C4-2B (cell line): ENCODE data around the gene NRIP1.

Experiments
- H3K27ac ChIP-seq: fragments of 450-650 bp; 2 replicates; pipeline ENCODE4 v1.5.1; 2017
- ZFX ChIP-seq: fragments of 450-650 bp; IDR thresholded peaks from 2 replicates; pipeline ENCODE4 v1.6.1; 2017
- TF ChIP-seq, protein P1 (sequence below): fragments of 450-650 bp; conservative IDR thresholded peaks from 2 replicates; pipeline ENCODE4 v1.5.1; 2017; ENCODE audit warnings: mild to moderate bottlenecking

The NRIP1 gene

GRCh38 chr21:14995695-14996490 lies 68.9 kb downstream of the NRIP1 start:
- no peak overlapping the region for H3K27ac ChIP-seq
- TF ChIP-seq ZFX: no peak
- TF ChIP-seq, protein P1, sequence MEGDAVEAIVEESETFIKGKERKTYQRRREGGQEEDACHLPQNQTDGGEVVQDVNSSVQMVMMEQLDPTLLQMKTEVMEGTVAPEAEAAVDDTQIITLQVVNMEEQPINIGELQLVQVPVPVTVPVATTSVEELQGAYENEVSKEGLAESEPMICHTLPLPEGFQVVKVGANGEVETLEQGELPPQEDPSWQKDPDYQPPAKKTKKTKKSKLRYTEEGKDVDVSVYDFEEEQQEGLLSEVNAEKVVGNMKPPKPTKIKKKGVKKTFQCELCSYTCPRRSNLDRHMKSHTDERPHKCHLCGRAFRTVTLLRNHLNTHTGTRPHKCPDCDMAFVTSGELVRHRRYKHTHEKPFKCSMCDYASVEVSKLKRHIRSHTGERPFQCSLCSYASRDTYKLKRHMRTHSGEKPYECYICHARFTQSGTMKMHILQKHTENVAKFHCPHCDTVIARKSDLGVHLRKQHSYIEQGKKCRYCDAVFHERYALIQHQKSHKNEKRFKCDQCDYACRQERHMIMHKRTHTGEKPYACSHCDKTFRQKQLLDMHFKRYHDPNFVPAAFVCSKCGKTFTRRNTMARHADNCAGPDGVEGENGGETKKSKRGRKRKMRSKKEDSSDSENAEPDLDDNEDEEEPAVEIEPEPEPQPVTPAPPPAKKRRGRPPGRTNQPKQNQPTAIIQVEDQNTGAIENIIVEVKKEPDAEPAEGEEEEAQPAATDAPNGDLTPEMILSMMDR: no peak

DNA sequence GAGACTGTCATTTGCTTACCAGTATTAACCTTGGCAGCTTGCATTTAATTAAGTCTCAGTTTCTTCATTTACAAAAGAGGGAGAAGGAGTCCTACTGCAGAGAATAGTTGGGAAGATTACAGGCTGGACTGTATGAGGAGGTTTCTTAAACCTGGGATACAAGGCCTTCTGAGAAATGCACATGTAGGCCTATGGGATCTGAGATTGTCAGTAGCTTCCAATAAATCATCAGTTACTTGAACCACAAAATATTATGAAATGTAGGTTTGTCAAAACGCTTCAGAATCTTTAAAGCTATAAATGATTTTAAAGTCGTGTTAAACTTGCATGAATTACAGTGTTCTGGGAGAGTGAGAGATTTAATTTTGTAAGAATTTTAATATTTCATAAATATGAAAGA lies 69.6 kb downstream of the NRIP1 start:
- TF ChIP-seq, protein P1: no peak
- no peak for TF ChIP-seq ZFX

DNA sequence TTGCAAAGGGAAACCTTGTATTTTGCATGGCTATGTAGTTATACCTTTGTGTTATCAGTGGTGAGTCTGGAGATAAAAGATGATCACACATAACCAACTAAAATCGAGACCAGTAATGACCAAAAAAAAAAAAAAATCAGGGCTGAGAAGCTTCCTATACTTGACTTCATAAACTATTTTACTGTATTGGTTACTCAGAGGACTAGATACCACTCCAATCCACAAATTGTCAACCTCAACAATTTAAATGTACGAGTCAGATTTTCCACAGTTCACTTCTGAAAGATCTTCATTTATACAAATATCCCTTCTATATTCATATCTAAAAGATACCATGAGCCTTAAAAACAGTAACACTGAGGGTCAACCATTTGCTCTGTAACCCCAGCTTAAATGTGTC lies 71.7 kb downstream of the NRIP1 start:
- no peak overlapping the region for H3K27ac ChIP-seq
- TF ChIP-seq, protein P1: no peak
- TF ChIP-seq ZFX: no peak

More for the DNA sequence above, 69.6 kb downstream of the NRIP1 start:
- H3K27ac ChIP-seq: no peak overlapping the region

DNA sequence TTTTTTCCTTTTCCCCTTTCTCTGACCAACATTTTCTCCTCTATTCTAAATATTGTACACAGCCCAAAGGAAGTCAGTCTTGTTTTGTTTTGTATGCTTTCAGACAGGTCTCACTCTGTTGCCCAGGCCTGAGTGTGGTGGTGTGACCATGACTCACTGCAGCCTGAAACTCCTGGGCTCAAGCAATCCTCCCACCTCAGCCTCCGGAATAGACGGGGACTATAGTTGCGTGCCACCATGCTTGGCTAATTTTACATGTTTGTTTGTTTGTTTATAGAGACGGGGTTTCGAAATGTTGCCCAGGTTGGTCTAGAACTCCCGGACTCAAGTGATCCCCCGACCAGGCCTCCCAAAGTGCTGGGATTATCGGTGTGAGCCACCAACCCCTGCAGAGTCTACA lies 72.8 kb downstream of the NRIP1 start:
- H3K27ac ChIP-seq: no peak overlapping the region
- no peak for TF ChIP-seq ZFX
- TF ChIP-seq, protein P1: no peak

DNA sequence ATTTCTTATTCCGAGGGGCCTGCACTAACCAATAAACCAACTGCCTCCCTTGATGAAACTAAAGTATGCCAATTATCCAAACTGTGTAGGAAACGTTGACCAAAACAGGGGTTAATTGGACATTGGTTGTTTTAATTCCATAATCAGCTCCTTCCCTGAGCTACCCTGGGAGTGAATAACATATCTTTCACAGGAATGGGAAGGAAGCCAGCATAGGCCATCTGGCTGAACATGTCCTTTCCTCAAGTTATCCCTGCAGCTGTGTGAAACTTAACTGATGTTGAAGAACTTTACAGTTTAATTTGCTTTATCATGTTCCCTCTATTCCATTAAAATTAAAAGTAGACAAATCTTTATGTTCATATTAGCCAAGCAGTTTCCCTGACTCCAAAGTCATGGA lies 75.4 kb downstream of the NRIP1 start:
- no peak overlapping the region for H3K27ac ChIP-seq
- TF ChIP-seq ZFX: no peak
- TF ChIP-seq, protein P1: no peak

DNA sequence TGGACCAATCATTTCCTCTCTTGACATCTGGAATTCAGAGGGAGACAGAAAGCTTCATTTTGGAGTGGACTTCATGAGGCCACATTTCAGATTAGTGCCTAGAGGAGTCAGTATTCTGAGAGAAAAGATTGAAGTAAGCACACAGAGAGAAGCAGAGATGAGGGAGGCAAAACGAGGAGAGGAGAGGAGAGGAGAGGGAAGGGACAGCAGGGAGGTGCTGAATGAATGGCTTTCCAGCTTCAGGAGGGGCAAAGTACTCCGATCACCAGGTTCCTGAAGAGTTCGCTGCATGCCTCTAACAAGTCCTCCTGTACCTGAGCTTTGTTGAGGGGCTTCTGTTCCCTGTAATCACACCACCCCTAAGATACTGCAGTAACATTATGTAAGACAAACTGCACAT lies 76.0 kb downstream of the NRIP1 start:
- no peak for TF ChIP-seq ZFX
- TF ChIP-seq, protein P1: no peak

DNA sequence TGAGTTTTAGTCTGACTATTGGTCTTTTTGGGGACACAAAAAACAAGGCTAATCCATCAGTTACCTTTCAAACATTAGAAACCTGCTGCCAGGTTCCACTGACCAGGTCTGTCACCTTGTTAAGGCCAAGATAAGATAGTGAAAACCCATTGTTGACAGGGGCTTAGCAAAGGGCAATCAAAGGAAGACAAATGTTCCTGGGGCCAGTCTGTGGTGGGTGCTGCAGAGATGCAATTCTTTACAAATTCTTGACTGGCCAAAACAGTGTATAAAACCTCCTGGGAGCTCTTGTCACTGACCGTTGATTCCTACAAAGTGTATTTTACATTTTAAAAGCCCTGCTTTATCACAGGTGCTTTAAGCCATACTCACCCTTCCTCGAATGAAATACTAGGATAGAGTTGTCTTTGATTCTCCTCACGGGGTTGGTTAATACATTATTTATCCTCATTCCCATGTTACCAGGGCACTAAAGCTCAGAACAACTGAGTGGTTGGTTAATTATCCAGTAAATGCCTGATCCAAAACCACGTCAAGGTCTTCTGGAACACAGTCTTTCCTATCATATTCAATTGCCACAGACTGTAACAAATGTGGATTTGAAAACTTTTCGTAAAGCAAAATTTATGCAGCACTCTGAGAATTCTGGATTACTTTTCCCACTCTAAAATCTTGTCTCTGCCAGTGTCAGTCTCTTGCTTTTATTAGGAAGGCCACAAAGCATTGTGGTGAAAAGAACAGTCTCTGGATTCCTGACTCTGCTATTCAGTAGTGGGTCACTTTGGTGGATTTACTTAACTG lies 77.2 kb downstream of the NRIP1 start:
- TF ChIP-seq ZFX: no peak
- TF ChIP-seq, protein P1: no peak
- no peak overlapping the region for H3K27ac ChIP-seq

More for the DNA sequence above, 76.0 kb downstream of the NRIP1 start:
- H3K27ac ChIP-seq: no peak overlapping the region
